Measurements from ENCODE around the gene AFAP1L1.

Gene AFAP1L1

DNA sequence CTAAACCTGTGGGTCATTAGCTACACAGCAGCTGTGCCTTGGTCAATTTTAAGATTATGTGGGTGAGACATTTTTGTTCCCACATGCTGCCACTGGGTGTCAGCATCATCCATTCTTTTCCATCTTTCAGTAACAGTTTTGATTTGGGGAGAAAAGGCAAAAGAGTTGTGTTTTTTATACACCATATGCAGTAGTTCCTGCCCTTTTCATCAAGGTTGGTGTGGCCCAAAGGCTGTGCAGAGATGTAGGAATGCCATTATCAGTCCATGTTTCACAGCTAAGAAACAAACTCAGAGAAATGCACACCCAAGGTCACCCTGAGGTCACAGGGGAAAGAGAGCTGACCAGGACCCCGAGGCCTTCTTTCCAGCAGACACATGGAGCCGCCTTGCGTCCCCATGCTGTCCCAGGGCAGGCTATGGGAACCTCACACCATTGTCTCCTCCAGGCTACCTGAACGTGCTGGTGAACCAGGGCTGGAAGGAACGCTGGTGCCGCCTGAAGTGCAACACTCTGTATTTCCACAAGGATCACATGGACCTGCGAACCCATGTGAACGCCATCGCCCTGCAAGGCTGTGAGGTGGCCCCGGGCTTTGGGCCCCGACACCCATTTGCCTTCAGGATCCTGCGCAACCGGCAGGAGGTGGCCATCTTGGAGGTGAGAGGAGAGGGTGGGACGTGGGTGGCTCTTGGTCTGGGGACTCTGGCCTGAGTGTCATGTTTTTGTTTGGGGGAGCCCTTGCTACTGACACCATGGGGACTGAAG lies 45.8 kb downstream of the AFAP1L1 start:
- DNase-seq: peak; percentile 52 to 60

DNA sequence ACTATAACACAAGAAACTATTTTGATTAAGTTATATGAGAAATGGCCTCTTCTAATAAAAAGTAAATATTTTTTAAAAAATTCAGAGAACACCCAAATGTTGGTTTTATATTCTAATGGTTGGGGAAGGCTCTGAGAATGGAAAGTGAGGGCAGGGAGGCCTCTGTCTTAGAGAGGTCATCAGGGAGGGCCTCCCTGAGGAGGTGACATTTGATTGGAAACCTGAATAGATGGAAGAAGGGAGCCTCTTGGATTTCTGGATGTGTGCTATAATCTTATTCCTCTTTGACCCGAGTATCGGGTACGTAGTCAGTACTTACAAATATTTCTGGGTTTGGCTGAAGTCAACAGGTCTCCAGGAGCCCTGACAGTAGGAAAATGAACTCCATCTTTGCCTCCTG lies 47.5 kb downstream of the AFAP1L1 start:
- no peak for DNase-seq

- DNase-seq: peak; percentile 39 to 77
These were observed 49.2 kb downstream of the AFAP1L1 start for GRCh38 chr5:149320791-149321330.

- DNase-seq: no peak
These were observed 50.9 kb downstream of the AFAP1L1 start for GRCh38 chr5:149322518-149322917.

DNA sequence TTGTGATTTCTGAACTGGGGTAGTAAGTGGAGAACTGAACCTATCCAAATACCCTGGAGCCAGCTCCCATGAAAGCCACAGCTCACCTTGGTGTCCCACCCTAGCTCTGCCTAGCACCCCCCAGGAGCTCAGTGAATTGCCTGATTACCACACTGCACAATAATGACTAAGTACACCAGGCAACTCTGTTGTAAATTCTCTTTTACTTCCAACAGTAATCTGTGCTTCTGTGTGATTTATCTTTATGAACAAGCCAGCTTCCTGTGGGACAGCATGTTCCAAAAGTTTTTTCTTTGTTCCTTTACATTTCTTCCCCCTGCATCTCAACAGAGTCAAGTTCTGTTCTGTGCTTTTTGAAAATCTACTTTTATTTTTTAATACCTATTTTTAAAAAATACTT lies 51.6 kb downstream of the AFAP1L1 start:
- DNase-seq: no peak

DNA sequence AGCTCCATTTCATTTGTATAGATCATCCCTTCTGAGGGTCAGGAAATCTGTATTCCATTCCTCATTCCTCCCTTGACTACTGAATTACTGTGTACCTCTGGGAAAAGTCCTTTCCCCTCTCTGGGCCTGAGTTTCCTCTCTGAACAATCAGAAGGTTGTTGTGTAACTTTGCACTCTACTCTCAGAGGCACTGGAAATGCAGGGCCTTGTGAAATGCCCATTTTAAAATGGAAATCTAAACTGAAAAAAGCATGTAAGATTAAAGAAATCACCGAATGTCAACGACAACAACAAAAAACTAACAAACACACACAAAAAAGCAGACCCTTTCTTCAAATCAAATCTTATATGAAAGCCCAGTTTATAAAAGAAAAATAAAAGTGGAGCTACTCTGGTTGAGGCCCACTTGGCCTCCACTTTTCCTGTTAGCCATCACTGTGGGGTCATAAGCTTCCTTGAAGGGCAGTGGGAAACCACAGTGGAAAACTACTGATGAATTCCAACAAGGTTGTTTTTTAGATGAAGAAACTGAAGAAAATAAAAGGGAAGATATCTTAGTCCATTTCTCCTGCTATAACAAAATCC lies 52.1 kb downstream of the AFAP1L1 start:
- no peak for DNase-seq

DNA sequence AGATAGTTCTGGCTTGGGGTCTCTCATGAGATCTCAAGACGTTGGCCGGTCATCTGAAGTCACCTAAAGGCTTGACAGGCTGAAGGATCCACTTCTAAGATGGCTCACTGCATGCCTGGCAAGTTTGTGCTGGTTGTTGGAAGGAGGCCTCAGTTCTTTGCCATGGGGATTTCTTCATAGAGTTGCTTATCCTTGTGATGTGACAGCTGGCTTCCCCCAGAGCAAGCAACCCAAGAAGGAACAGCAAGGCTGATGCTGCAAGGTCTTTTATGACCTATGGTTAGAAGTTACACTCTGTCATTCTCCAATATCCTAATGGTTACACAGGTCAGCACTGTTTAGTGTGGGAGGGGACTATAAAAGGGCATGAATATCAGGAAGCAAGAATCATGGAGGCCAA lies 53.0 kb downstream of the AFAP1L1 start:
- DNase-seq: no peak

- peak; percentile 21 to 51 for DNase-seq
These were observed 53.6 kb downstream of the AFAP1L1 start for GRCh38 chr5:149325166-149325735.

DNA sequence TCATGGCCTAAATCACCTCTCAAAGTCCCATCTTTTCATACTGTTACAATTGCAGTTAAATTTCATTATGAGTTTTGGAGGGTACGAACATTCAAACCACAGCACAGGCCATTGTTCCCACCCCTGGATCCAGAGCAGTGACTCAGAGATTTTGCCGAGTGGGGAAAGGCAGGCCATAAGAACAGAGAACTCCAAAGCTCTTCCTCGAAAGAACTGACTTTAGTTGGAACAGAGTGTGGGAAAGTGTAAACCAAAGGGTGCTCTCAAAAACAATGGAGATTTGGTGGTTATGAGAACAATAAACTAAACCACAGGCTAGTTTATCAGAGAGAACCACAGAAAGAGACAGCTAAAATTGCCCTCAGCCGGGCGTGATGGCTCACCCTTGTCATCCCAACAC lies 54.2 kb downstream of the AFAP1L1 start:
- DNase-seq: no peak

- no peak for DNase-seq
These were observed 55.0 kb downstream of the AFAP1L1 start for GRCh38 chr5:149326611-149327010.

DNA sequence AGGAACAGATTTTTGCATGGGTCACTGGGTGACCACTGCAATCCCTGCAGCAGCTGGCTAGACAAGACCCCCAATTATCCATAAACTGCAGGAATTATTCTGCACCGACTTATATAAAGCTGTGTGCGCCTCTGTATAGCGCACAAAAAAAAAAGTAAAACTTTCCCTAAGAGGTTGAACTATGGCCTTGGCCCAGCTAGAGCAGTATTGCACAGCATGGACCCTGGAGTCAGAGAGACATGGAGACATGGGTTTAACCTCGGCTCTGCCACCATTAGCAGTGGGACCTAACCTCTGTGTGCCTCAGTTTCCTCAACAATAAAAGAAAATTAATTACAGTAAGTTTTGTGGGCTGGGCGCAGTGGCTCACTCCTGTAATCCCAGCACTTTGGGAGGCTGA lies 56.5 kb downstream of the AFAP1L1 start:
- no peak for DNase-seq

DNA sequence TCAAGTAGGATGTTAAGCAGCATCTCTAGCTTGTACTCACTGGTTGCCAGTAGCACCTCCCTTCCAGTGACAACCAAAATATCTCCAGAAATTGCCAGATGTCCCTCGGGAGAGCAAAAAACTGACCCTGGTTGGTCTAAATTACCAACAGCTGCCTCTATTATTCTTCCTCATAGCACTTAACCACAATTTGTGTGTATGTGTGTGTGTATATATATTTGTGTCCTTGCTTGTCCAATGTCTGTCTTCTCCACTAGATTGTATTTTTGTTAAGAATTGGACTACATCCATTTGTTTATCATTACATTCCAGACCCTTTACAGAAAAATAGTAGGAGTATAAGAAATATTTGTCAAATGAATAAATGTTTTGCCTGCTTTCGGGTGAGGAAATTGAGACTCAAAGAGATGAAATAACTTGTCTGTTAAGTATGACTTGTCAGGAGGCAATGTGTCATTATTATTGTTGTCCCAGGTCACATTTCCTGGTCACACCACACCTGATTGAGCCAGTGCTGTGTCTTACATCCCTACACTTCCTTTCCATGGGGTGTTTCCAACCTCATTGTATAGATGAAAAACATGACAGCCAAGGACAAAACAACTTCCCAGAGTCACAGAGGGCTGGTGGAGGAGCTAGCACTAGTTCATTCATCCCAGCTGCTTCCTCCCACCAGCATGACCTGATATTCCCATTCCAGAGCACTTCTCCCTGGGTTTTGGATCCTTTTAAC lies 62.2 kb downstream of the AFAP1L1 start:
- DNase-seq: no peak

- peak in 1 of 2 experiments; percentile 20 for DNase-seq
These were observed 66.1 kb downstream of the AFAP1L1 start for GRCh38 chr5:149337736-149338135.

DNA sequence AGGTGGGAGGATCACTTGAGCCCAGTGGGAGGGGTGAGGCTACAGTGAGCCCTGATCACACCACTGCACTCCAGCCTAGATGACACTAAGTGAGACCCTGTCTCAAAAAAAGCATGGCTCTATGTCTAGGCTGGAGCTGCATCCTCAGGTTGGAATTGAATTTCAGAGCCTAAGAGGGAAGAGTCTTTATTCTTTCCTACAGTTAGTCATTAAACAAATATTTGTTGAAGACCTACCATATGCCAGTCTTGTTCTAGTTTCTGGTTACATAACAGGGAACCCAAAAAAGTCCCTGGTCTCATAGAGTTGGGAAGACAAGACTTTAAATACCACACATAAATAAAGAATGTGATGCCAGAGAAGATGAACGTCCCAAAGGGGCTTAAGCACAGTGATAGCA lies 66.7 kb downstream of the AFAP1L1 start:
- DNase-seq: peak in 1 of 2 experiments; percentile 8

GRCh38 chr5:149340920-149341319 lies 69.3 kb downstream of the AFAP1L1 start:
- no peak for DNase-seq

- DNase-seq: no peak
These were observed 70.2 kb downstream of the AFAP1L1 start for GRCh38 chr5:149341876-149342275.

GRCh38 chr5:149344151-149344550 lies 72.5 kb downstream of the AFAP1L1 start:
- DNase-seq: no peak

DNA sequence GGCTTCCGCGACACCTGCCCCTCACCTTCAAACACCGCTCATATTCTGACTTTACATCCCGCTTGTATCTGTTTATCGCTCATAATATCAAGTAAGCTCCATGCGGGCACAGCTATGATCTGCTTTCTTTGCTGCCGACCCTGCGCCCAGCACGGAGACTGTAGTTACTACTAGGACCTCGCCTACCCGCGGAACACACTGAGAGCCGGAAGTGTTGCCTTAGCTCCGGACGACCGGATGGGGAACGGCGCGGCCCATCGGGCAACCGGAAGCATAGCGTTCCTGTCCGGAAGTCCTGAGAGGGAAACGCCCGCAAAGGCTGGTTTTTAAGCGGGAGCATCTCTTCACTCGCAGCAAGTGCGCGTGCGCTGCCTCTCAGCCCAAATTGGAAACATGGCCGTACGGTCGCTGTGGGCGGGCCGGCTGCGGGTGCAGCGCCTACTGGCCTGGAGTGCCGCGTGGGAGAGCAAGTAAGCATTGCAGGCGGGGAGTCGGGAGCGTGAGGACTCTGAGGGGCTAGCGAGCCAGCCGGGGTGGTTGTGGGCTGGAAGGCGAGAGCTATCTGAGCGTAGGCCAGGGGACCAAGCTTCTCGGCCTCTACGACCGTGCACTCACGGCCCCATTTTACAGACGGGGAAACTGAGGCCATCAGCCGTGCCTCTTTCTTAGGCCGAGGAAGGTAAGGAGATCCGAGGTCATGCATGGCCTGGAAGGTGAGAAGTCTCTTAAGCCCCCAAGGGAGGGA lies 73.7 kb downstream of the AFAP1L1 start, which contains the start of gene GRPEL2:
Gene GRPEL2, plus strand, starts transcription at position 353 of the 745 bp plus-strand sequence. Its CDS starts 41 bp downstream, at position 394.
- peak; percentile 89 to 97 for DNase-seq

DNA sequence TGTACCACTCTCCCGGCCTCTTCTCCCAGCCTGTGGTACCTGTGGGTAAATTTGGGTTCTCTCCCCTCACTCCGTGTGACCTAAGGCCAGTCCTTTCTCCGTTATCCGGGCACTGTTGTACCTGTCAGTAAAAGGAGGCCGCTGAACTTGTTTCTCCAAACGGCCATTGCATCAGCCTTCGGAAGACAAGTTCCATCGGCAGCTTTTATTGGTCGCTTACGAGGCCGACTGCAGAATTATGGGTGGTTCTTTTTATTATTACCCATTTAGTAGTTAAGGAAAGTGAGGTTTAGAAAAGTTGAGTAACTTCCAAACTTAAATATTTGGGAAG lies 74.2 kb downstream of the AFAP1L1 start:
- no peak for DNase-seq

DNA sequence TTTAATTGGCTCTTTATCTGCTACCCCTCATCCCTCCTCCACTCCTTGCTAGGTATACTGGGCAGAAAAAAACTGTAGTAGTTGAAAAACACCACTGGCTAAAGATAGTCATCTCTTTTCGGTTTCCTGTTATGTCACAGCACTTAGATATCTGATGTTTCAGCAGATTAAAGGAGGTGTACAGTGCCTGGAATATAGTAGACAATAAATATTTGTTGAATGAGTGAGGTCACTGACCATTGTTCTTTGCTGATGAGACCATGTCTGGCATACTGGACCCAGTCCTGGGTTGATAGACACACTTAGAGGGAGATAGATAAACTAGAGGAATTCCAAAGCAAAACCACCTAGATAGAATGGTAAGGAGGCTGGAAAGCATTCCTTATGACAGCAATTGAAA lies 76.9 kb downstream of the AFAP1L1 start:
- no peak for DNase-seq

- no peak for DNase-seq
These were observed 77.7 kb downstream of the AFAP1L1 start for GRCh38 chr5:149349382-149349781.

GRCh38 chr5:149352169-149352568 lies 80.5 kb downstream of the AFAP1L1 start:
- DNase-seq: no peak

GRCh38 chr5:149353911-149354310 lies 82.3 kb downstream of the AFAP1L1 start:
- DNase-seq: no peak

All from NCI-H446 (cell line).